Brain microvascular endothelial cell (primary cell): ENCODE results near the gene MORC2.

Experiments
- DNase-seq: peaks from one replicate; pipeline ENCODE4 v3.0.0-alpha.2; 2020
- H3K27ac ChIP-seq: fragments of 250-450 bp; sonication (Bioruptor Pico); 2 replicates; pipeline ENCODE4 v1.5.1; 2020; ENCODE audit warnings: mild to moderate bottlenecking, moderate library complexity
- H3K27me3 ChIP-seq: fragments of 250-450 bp; sonication (Bioruptor Pico); replicated peaks from 2 replicates; pipeline ENCODE4 v1.5.1; 2020; ENCODE audit warnings: mild to moderate bottlenecking
- H3K36me3 ChIP-seq: fragments of 250-450 bp; sonication (Bioruptor Pico); replicated peaks from 2 replicates; pipeline ENCODE4 v1.5.1; 2020; ENCODE audit warnings: mild to moderate bottlenecking
- H3K4me3 ChIP-seq: 2 replicates; pipeline ENCODE4 v1.5.1; 2011; ENCODE audit warnings: low read depth, mild to moderate bottlenecking, control low read depth, low read length, moderate library complexity
- CTCF ChIP-seq: IDR thresholded peaks from 2 replicates; pipeline ENCODE4 v1.5.1; 2011; ENCODE audit warnings: low read depth, mild to moderate bottlenecking, moderate library complexity, low read length, control low read depth, inconsistent platforms; ENCODE audit errors: missing control alignments
- in situ Hi-C: cut with HindIII; loops from 2 replicates; pipeline ENCODE4 v1.10.0; 2017; ENCODE audit warnings: low sequenced_read_pairs, low pct_ligation_motif_present

Gene MORC2

GRCh38 chr22:30968924-30969531 is 454 bp upstream of the MORC2 start, which contains the start of gene TUG1:
TUG1 (plus strand) TSS chr22:30969265.
- peak within 1 kb of the TSS; percentile 93 for H3K27ac ChIP-seq
- TF ChIP-seq CTCF: no peak
- H3K4me3 ChIP-seq: peak within 1 kb of the TSS; percentile 73
- H3K36me3 ChIP-seq: peaks cover 15% of the 10 kb centered on the region
- H3K27me3 ChIP-seq: no peaks in the 10 kb centered on the region
- in situ Hi-C loops: no loop called here
- DNase-seq: peak; percentile 99

GRCh38 chr22:30964858-30965257 is 3.7 kb downstream of the MORC2 start:
- no peaks in the 10 kb centered on the region for H3K36me3 ChIP-seq
- H3K4me3 ChIP-seq: no peak overlapping the region
- in situ Hi-C loops: no loop called here
- no peak for DNase-seq
- no peak overlapping the region for H3K27ac ChIP-seq
- no peak for TF ChIP-seq CTCF
- no peaks in the 10 kb centered on the region for H3K27me3 ChIP-seq

- peaks cover 23% of the 10 kb centered on the region for H3K36me3 ChIP-seq
- no peak for DNase-seq
- in situ Hi-C loops: no loop called here
- H3K4me3 ChIP-seq: no peak overlapping the region
- no peaks in the 10 kb centered on the region for H3K27me3 ChIP-seq
- no peak overlapping the region for H3K27ac ChIP-seq
- TF ChIP-seq CTCF: no peak
Measured at GRCh38 chr22:30955153-30955552, 13.4 kb downstream of the MORC2 start.

GRCh38 chr22:30953206-30953605 is 15.4 kb downstream of the MORC2 start:
- Histone ChIP-seq H3K4me3 (no peak overlapping the region), H3K27ac (no peak overlapping the region), H3K36me3 (peaks cover 39% of the 10 kb centered on the region), H3K27me3 (no peaks in the 10 kb centered on the region)
- TF ChIP-seq CTCF: no peak
- in situ Hi-C loops: no loop called here
- no peak for DNase-seq

- Histone ChIP-seq H3K27ac (no peak overlapping the region), H3K4me3 (no peak overlapping the region), H3K27me3 (no peaks in the 10 kb centered on the region), H3K36me3 (peaks cover 63% of the 10 kb centered on the region)
- TF ChIP-seq CTCF: peak; percentile 28
- DNase-seq: no peak
- in situ Hi-C loops: no loop called here
Measured at GRCh38 chr22:30949934-30950660, 18.5 kb downstream of the MORC2 start.
